ENCODE data around the gene PHLDA1. TPM values are rescaled to one million over a fixed set of nuclear protein-coding genes. Genes with fewer than 3 reads are reported as not detected.
A peak's percentile ranks its signal among the peaks of the same experiment; 100 is the strongest.

PHLDA1 gene
- total and polyA plus RNA-seq, 9 of the 15 experiments (the other 6 are each of a cell fraction or from before 2014, with no cell fraction given), result 0.15 to 2.9 (median 0.54) TPM

GRCh38 chr12:76020731-76021672 is 10.6 kb downstream of the PHLDA1 start (continued):
- no peak for TF ChIP-seq ATF6 (CRISPR knock-in tag; IDR thresholded peaks at IDR 0.05)
- TF ChIP-seq MCM2 (IDR thresholded peaks at IDR 0.05; ENCODE audit: low read depth), result no peak
- TF ChIP-seq CTCFL (IDR thresholded peaks at IDR 0.05; ENCODE audit: borderline replicate concordance, insufficient read depth, low read depth, low read length, poor library complexity, severe bottlenecking), result no peak
- no peak for TF ChIP-seq PTBP1 (IDR thresholded peaks at IDR 0.05; ENCODE audit: low read depth, low read length)
- TF ChIP-seq ZNF282 (CRISPR knock-in tag; IDR thresholded peaks at IDR 0.05), result no peak
- no peak for TF ChIP-seq SMAD2 (IDR thresholded peaks at IDR 0.05; ENCODE audit: low read depth, low read length)
- TF ChIP-seq KDM5B (IDR thresholded peaks at IDR 0.05; ENCODE audit: insufficient replicate concordance, low read depth, low read length), result no peak
- TF ChIP-seq JUNB (CRISPR knock-in tag; conservative IDR thresholded peaks at IDR 0.05), result no peak
- no peak for TF ChIP-seq ZNF77 (CRISPR knock-in tag; IDR thresholded peaks at IDR 0.05)
- no peak for TF ChIP-seq NCOA1 (IDR thresholded peaks at IDR 0.05; ENCODE audit: low read depth)
- TF ChIP-seq, protein P1, sequence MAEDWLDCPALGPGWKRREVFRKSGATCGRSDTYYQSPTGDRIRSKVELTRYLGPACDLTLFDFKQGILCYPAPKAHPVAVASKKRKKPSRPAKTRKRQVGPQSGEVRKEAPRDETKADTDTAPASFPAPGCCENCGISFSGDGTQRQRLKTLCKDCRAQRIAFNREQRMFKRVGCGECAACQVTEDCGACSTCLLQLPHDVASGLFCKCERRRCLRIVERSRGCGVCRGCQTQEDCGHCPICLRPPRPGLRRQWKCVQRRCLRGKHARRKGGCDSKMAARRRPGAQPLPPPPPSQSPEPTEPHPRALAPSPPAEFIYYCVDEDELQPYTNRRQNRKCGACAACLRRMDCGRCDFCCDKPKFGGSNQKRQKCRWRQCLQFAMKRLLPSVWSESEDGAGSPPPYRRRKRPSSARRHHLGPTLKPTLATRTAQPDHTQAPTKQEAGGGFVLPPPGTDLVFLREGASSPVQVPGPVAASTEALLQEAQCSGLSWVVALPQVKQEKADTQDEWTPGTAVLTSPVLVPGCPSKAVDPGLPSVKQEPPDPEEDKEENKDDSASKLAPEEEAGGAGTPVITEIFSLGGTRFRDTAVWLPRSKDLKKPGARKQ (CRISPR knock-in tag; IDR thresholded peaks at IDR 0.05), result 0 out of 2 replicates have a peak, but pooled peaks have one; percentile 26
- TF ChIP-seq PHF21A (IDR thresholded peaks at IDR 0.05; ENCODE audit: borderline replicate concordance, low read depth), result no peak
- TF ChIP-seq ZNF24 (IDR thresholded peaks at IDR 0.05), result no peak
- TF ChIP-seq, protein P2, sequence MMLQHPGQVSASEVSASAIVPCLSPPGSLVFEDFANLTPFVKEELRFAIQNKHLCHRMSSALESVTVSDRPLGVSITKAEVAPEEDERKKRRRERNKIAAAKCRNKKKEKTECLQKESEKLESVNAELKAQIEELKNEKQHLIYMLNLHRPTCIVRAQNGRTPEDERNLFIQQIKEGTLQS (IDR thresholded peaks at IDR 0.05), result peak; percentile 59
- TF ChIP-seq, protein P2 (CRISPR knock-in tag; conservative IDR thresholded peaks at IDR 0.05), result no peak
- TF ChIP-seq MEIS2 (IDR thresholded peaks at IDR 0.05; ENCODE audit: partially characterized antibody), result no peak
- TF ChIP-seq ZNF134 (CRISPR knock-in tag; conservative IDR thresholded peaks at IDR 0.05), result no peak
- no peak for TF ChIP-seq TCF3 (CRISPR knock-in tag; IDR thresholded peaks at IDR 0.05)
- TF ChIP-seq FOXK1 (CRISPR knock-in tag; IDR thresholded peaks at IDR 0.05; ENCODE audit: borderline replicate concordance), result no peak

Measured in K562 (cell line).